NCI-H774 (cell line): ENCODE results near the gene MEGF11.

ENCODE experiments used
- DNase-seq: peaks from one replicate; lab custom pipeline; 2025; lab: John Stamatoyannopoulos, UW

Gene MEGF11

GRCh38 chr15:65917407-65917756, 336.2 kb downstream of the MEGF11 start:
- DNase-seq: no peak

DNA sequence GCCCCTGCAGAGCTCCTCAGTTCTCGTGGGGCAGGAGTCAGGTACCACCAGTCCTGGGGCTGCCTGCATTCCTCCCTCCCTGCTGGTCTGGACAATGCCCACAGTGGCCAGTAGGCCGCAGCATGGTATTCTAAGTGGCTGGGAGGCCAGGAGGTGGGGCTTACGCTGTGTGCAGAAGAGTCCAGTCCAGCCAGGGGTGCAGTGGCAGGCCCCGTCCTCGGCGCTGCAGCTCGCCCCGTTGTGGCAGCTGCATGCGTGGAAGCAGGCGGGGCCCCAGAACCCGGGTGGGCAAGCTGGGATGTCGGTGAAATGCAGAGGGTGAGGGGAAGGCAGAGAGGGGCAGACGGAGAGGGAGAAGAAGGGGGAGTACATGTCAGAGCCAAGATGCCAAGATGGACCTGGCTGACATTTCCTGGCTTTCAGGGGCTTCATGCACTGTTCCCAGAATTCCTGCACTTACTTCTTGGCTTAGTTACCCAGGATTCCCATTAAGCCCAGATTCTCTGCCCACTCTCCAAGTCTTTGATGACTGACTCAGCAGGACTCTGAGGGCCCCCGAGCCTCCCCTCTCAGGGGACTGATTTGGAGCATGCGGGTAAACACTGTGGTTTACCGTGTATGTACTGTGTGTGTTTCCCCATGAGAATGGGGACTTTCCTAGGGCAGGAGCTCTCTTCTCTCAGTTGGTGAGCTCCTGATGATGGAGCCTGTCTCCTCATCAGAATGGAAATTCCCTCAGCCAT, 336.7 kb downstream of the MEGF11 start:
- DNase-seq: peak; percentile 78

GRCh38 chr15:65916041-65916663, 337.4 kb downstream of the MEGF11 start:
- no peak for DNase-seq

GRCh38 chr15:65914981-65915925, 338.3 kb downstream of the MEGF11 start:
- no peak for DNase-seq

GRCh38 chr15:65914386-65914785, 339.2 kb downstream of the MEGF11 start:
- DNase-seq: no peak

- DNase-seq: no peak
These were observed 339.8 kb downstream of the MEGF11 start for GRCh38 chr15:65913631-65914199.

DNA sequence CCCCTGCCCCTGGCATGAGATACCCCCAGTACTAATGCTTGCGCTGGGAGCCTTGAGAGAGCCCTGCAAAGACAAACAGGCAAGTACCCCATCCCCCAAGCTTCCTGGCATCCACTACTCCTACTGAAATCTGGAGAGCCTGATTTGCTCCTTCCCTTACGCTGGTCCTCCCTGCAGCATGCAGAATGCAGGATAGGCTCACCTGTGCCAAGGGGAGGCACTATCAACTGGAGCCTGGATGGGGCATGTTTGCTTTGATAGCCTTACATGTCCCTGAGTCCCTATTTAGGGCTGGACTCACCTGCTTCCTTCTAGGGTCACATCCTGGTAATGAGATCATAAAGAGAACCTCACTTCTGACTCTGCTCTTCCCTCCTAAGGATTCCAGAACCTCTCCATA, 341.3 kb downstream of the MEGF11 start:
- DNase-seq: no peak

- no peak for DNase-seq
These were observed 343.2 kb downstream of the MEGF11 start for GRCh38 chr15:65910341-65910740.

GRCh38 chr15:65909831-65910230, 343.7 kb downstream of the MEGF11 start:
- no peak for DNase-seq

DNA sequence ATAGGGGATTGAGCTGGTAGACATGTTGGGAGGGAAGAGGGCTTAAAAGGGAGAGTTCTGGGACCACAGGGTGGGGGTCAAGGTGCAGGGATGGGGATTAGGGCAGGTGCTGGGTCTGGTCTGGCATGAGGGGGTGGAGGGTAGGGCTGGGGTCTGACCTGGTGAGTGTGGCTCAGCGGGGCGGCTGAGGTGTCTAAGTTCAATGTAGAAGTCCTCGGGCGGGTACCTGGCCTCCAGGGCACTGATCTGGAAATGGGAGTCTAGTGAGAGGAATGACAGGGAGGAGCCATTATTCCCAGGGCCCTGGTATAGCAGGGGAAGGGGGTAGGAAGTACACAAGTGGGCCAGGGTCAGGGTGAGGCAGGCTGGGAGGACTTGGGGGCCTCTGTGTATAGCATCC, 344.7 kb downstream of the MEGF11 start:
- no peak for DNase-seq

GRCh38 chr15:65907661-65908060, 345.9 kb downstream of the MEGF11 start:
- no peak for DNase-seq

DNA sequence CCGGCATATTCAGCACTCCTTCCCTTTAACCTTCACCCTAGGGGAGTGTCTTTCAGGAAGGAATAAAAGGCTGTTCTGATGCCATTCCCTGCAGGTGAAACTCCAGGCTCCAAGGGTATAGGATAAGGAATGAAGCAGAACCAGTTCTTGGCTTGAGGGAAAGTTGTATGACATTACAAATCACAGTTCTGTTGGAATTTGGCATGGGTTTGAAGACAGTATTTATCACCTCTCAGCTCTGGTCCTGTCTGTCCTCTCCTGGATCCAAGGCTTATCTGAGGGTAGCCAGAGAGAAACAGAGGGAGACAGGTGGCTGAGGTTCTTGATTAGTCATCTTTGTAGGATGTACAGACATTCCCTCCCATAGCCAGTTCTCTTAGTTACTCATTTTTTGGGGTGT, 347.2 kb downstream of the MEGF11 start:
- DNase-seq: no peak

GRCh38 chr15:65904301-65904700, 349.2 kb downstream of the MEGF11 start:
- no peak for DNase-seq

GRCh38 chr15:65903296-65904073, 350.1 kb downstream of the MEGF11 start:
- no peak for DNase-seq

DNA sequence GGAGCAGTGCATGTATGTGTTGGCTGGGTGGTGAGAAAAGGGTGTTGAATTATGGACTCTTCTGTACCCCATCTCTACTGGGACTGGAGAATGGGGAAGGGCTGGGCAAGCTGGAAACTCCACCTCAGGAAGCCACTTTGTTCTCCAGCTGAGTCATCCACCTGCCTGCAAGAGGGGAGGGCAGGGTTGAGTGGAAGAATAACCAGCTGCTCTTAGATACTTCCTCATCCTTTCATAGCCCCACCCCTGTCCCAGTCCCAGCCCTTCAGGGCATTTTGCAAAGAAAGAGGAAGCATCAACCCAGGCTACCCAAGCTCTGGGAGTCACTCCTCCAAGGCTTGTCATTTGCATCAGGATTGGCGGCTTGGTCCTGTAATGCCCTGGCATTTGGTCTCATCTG, 351.2 kb downstream of the MEGF11 start:
- DNase-seq: no peak

DNA sequence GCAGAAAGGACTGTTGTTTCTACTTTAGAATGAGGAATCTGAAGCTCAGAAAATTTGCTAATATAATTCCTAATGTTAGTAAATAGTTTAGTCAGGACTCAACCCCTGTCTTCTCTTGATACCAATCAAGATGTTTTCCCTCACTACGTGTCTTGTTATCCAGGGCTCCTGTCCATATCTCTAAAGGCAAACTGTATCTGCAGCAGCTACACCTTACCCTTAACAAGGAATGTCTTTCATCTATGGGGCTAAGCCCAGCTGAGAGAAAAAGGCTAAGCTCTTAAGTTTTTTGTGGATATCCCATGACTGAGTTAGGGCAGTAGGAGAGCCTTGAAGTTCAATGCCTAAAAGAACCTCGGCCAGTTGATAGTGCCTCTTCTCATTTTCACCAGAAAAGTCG, 351.7 kb downstream of the MEGF11 start:
- DNase-seq: no peak

DNA sequence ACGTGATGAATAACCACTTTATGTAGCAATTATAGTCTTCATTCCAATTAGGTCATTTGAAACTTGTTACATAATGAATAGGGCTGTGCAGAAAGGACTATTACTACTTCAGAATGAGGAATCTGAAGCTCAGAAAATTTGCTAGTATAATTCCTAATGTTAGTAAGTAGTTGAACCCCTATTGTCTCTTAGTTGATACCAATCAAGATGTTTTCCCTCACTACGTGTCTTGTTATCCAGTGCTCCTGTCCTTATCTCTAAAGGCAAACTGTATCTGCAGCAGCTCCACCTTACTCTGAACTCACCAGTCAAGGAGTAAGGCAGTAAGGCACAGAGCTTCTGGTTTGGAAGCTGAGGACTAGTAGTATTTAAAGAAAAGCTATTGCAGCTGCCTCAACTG, 352.2 kb downstream of the MEGF11 start:
- DNase-seq: no peak

- DNase-seq: no peak
These were observed 353.1 kb downstream of the MEGF11 start for GRCh38 chr15:65900488-65900887.

DNA sequence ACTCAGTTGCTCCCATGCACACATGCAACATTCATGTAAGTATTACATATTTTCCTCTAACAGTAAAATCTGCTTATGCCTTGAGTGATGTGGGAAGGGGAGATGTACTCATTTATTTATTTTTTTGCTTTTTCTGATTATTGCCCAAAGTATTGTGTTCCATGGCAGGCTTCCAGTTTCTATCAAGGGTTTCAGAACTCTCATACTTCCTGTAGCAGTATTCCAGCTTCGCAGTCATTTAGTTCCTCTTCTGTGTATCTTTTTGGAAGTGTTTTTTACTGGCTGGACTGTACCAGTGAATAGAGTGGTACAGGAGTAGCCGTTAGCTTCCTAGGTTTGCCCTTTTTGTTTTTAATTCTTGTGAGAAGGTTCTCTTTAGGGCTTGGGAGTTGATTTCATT, 357.3 kb downstream of the MEGF11 start:
- DNase-seq: no peak

DNA sequence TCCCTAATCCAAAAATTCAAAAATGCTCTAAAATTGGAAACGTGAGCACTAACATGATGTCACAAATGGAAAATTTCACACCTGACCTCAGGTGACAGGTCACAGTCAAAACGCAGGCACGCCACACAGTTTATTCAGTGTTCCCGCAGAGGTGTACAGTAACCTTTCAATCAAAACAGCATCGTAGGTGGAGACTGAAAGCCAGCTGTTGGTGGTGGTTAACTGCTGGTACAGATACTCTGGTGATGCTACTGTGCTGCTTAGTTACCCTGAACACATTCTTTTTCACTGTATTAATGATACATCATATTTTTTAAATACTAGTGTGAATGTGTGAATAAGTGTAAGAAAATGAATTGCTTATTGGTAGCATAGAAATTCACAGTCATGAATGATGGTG, 360.5 kb downstream of the MEGF11 start:
- DNase-seq: no peak

DNA sequence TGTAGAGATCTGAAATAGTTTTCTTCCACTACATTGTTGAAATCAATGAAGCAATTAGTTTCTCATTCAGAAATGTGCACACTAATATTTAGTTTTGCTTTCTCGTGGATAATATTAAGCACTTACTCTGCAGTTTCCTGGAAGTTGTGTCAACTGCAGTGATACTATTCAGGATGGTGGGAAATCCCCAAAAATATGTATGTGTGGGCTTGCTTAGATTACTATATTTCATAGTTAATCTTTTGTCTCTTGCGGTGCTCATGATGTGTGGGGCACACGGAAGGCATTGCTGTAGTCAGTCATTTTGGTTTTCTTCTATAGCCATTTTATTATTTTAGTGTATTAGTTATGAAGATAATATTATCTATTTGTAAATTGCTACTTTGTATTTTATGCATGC, 364.6 kb downstream of the MEGF11 start:
- DNase-seq: no peak

- DNase-seq: no peak
These were observed 366.0 kb downstream of the MEGF11 start for GRCh38 chr15:65887565-65887964.
